NCI-H82 treated with DMSO at 0.1 percent for 48 hours (cell line): Measurements from ENCODE around the gene TRIO.

Source experiments
- DNase-seq: peaks from one replicate; lab custom pipeline; 2025; ENCODE audit not compliant: unreplicated experiment; lab: John Stamatoyannopoulos, UW

The TRIO gene

GRCh38 chr5:14166437-14166836 lies 23.3 kb downstream of the TRIO start:
- no peak for DNase-seq

GRCh38 chr5:14167211-14167845 lies 24.2 kb downstream of the TRIO start:
- no peak for DNase-seq

GRCh38 chr5:14168144-14168792 lies 25.1 kb downstream of the TRIO start:
- no peak for DNase-seq

- peak; percentile 65 for DNase-seq
Measured at GRCh38 chr5:14168793-14169262, 25.7 kb downstream of the TRIO start.

GRCh38 chr5:14171046-14171445 lies 27.9 kb downstream of the TRIO start:
- DNase-seq = no peak

GRCh38 chr5:14171621-14172020 lies 28.5 kb downstream of the TRIO start:
- no peak for DNase-seq

- no peak for DNase-seq
Measured at GRCh38 chr5:14172149-14172795, 29.1 kb downstream of the TRIO start.

GRCh38 chr5:14173377-14174229 lies 30.5 kb downstream of the TRIO start:
- peak; percentile 95 for DNase-seq

GRCh38 chr5:14174230-14174636 lies 31.1 kb downstream of the TRIO start:
- DNase-seq = peak; percentile 40

- DNase-seq = no peak
Measured at GRCh38 chr5:14175381-14175780, 32.2 kb downstream of the TRIO start.

- no peak for DNase-seq
Measured at GRCh38 chr5:14176888-14177287, 33.7 kb downstream of the TRIO start.

- DNase-seq = no peak
Measured at GRCh38 chr5:14177634-14178033, 34.5 kb downstream of the TRIO start.

- peak; percentile 12 for DNase-seq
Measured at GRCh38 chr5:14178091-14178490, 34.9 kb downstream of the TRIO start.

- no peak for DNase-seq
Measured at GRCh38 chr5:14178671-14179211, 35.6 kb downstream of the TRIO start.

- DNase-seq = no peak
Measured at GRCh38 chr5:14179446-14179845, 36.3 kb downstream of the TRIO start.

- DNase-seq = no peak
Measured at GRCh38 chr5:14180437-14180836, 37.3 kb downstream of the TRIO start.

GRCh38 chr5:14181299-14181968 lies 38.3 kb downstream of the TRIO start:
- no peak for DNase-seq

GRCh38 chr5:14182761-14183160 lies 39.6 kb downstream of the TRIO start:
- DNase-seq = no peak

- DNase-seq = no peak
Measured at GRCh38 chr5:14183187-14183939, 40.2 kb downstream of the TRIO start.

GRCh38 chr5:14184082-14184481 lies 40.9 kb downstream of the TRIO start:
- DNase-seq = no peak
